Measurements from ENCODE around the gene GFRA1. TPM values are rescaled to one million over a fixed set of nuclear protein-coding genes. Genes with fewer than 3 reads are reported as not detected.

GFRA1 gene
- total RNA-seq, 4 donors from 2014 or later: 6.2 to 44.5 (median 13.4) TPM

- no peak for TF ChIP-seq CTCF (IDR thresholded peaks at IDR 0.05)
- TF ChIP-seq POLR2A (IDR thresholded peaks at IDR 0.05): no peak
- no peak for DNase-seq (ENCODE audit: low spot score in 2 of 2)
- no peak overlapping the region for H3K4me3 ChIP-seq (ENCODE audit: low read depth, poor library complexity, severe bottlenecking)
- intact Hi-C loops (cut with DNase I; ENCODE audit: low total_unique reads): no loop called here
Observed at GRCh38 chr10:116201011-116201410, 72.0 kb downstream of the GFRA1 start.

DNA sequence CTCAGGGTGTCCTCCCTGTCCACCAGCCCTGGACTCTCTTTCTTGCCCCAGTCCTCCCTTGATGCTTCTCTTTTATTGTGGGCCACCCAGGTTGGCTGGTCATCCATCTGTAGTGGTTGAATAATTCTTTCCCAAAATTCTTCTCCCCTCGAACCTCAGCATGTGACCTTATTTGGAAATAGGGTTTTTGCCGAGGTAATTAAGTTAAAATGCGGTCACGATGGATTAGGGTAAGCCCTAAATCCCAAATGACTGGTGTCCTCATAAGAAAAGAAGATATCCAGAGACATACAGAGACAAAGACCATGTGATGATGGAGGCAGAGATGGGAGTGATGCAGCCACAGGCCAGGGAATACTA, 74.3 kb downstream of the GFRA1 start:
- 82 to 88% methylated on average over 4 of the region's 4 CpGs for WGBS, 2 donors
- H3K4me3 ChIP-seq (ENCODE audit: low read depth, poor library complexity, severe bottlenecking): no peak overlapping the region
- DNase-seq (ENCODE audit: low spot score in 2 of 2): no peak
- intact Hi-C loops (cut with DNase I; ENCODE audit: low total_unique reads): no loop called here
- TF ChIP-seq CTCF (IDR thresholded peaks at IDR 0.05) (no peak), POLR2A (IDR thresholded peaks at IDR 0.05) (no peak)

DNA sequence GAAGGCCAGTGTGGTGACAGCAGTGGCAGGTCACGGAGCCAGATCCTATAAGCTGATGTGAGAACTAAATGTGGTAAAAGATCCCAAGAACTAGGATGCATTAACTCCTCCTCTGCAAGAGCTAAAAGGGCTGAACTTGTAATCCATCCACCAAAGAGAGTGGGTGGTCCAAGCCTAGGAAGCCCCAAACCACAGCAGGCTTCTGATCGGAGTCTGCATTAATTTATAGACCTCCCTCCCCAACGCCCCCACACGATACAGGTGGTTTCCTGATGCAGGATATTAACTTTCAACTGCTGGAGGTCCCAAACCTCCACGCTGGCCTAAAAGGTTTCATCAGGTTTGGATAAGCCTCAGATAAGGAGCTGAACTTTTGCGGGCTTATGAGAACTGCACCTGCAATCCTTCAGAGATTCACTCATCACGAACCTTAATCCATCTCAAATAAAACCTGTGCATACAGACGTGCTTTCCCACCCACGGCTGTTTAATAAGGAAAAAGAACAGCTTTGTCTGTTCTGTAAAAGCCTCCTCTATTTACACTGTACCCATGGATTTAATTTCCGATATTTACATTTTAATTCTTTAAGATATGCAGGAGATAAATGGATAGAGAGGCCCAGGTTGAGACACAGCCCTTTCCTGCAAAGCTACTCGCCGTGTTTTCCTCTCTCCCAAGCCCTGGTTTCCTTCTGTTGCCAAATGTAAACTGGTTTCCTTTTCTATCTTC, 74.9 kb downstream of the GFRA1 start:
- intact Hi-C loops (cut with DNase I; ENCODE audit: low total_unique reads): no loop called here
- TF ChIP-seq CTCF (IDR thresholded peaks at IDR 0.05): no peak
- TF ChIP-seq POLR2A (IDR thresholded peaks at IDR 0.05): no peak
- WGBS, 2 donors: 83 to 87% methylated on average over 12 of the region's 12 CpGs
- no peak for DNase-seq (ENCODE audit: low spot score in 2 of 2)
- H3K4me3 ChIP-seq (ENCODE audit: low read depth, poor library complexity, severe bottlenecking): no peak overlapping the region

DNA sequence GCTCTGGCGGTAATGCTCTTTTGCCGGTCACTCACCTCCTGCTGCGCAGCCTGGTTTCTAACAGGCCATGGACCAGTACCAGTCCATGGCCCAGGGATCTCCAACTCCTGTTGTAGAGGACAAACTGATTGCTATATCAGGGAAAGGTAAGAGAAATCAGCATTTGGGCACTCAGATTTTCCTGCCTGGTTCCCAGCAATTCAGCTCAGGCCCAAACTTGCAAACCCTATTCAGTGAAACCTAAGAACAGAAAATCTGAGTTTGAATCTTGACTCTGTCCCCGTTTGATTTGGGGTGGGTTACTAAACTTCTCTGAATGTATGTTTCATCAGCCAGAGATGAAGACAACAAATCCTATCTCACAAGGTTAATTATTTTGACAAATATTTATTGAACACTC, 77.4 kb downstream of the GFRA1 start:
- TF ChIP-seq POLR2A (IDR thresholded peaks at IDR 0.05): no peak
- no peak for TF ChIP-seq CTCF (IDR thresholded peaks at IDR 0.05)
- intact Hi-C loops (cut with DNase I; ENCODE audit: low total_unique reads): no loop called here
- H3K4me3 ChIP-seq (ENCODE audit: low read depth, poor library complexity, severe bottlenecking): no peak overlapping the region
- 91 to 95% methylated on average over 4 of the region's 4 CpGs for WGBS, 2 donors
- DNase-seq (ENCODE audit: low spot score in 2 of 2): no peak

- H3K4me3 ChIP-seq (ENCODE audit: low read depth, poor library complexity, severe bottlenecking): no peak overlapping the region
- TF ChIP-seq CTCF (IDR thresholded peaks at IDR 0.05) (no peak), POLR2A (IDR thresholded peaks at IDR 0.05) (no peak)
- WGBS, 2 donors: 91 to 93% methylated on average over 2 of the region's 2 CpGs
- intact Hi-C loops (cut with DNase I; ENCODE audit: low total_unique reads): no loop called here
- no peak for DNase-seq (ENCODE audit: low spot score in 2 of 2)
Observed at GRCh38 chr10:116195039-116195438, 78.0 kb downstream of the GFRA1 start.

GRCh38 chr10:116194061-116194460, 78.9 kb downstream of the GFRA1 start:
- no peak overlapping the region for H3K4me3 ChIP-seq (ENCODE audit: low read depth, poor library complexity, severe bottlenecking)
- TF ChIP-seq CTCF (IDR thresholded peaks at IDR 0.05): no peak
- TF ChIP-seq POLR2A (IDR thresholded peaks at IDR 0.05): no peak
- no peak for DNase-seq (ENCODE audit: low spot score in 2 of 2)
- 87 to 97% methylated on average over 1 of the region's 1 CpG for WGBS, 2 donors
- intact Hi-C loops (cut with DNase I; ENCODE audit: low total_unique reads): no loop called here

Measured in lower leg skin (tissue), 4 donors.